Mesenchymal stem cell (in vitro differentiated cells and primary cell): ENCODE results near the gene TAF3.
"Not testable (repeated sequence)": the region's sequence is repeated elsewhere in the genome, so short reads cannot be mapped to it uniquely, and the experiment has no call there.

Experiments
- DNase-seq: peaks from one replicate; pipeline ENCODE4 v3.0.0-alpha.2; 2013
- H2AFZ ChIP-seq: one replicate; pipeline ENCODE4 v1.6.1; 2013; ENCODE audit warnings: low read depth, mild to moderate bottlenecking, control low read depth, inconsistent platforms, low read length, moderate library complexity
- H2AK5ac ChIP-seq: 2 replicates; pipeline ENCODE4 v1.6.1; 2013; ENCODE audit warnings: low read length, moderate library complexity, mild to moderate bottlenecking, inconsistent platforms; ENCODE audit not compliant: severe bottlenecking
- H2BK120ac ChIP-seq: one replicate; pipeline ENCODE4 v1.6.1; 2013; ENCODE audit warnings: low read depth, mild to moderate bottlenecking, inconsistent platforms, low read length, moderate library complexity
- H2BK12ac ChIP-seq, 2 experiments: one replicate each; pipeline ENCODE4 v1.6.1; 2013; ENCODE audit warnings: inconsistent platforms in 2 of 2, low read length in 2 of 2, mild to moderate bottlenecking in 2 of 2, moderate library complexity in 2 of 2, control low read depth in 1 of 2
- H2BK15ac ChIP-seq: one replicate; pipeline ENCODE4 v1.6.1; 2013; ENCODE audit warnings: mild to moderate bottlenecking, low read depth, inconsistent platforms; ENCODE audit not compliant: poor library complexity, severe bottlenecking
- H2BK5ac ChIP-seq: 2 replicates; pipeline ENCODE4 v1.6.1; 2013; ENCODE audit warnings: low read depth, mild to moderate bottlenecking, low read length, control low read depth, inconsistent platforms; ENCODE audit not compliant: poor library complexity, severe bottlenecking
- H3K14ac ChIP-seq, 2 experiments: one replicate each; pipeline ENCODE4 v1.6.1; 2013; ENCODE audit warnings: inconsistent platforms in 2 of 2, low read length in 2 of 2, control low read depth in 1 of 2, mild to moderate bottlenecking in 1 of 2, moderate library complexity in 1 of 2
- H3K18ac ChIP-seq, 2 experiments: one replicate each; pipeline ENCODE4 v1.6.1; 2013; ENCODE audit warnings: inconsistent platforms in 2 of 2, low read length in 2 of 2, control low read depth in 1 of 2, low read depth in 1 of 2, mild to moderate bottlenecking in 1 of 2
- H3K23ac ChIP-seq, 2 experiments: one replicate each; pipeline ENCODE4 v1.6.1; 2013; ENCODE audit warnings: inconsistent platforms in 2 of 2, low read length in 2 of 2, mild to moderate bottlenecking in 2 of 2, moderate library complexity in 2 of 2, control low read depth in 1 of 2
- H3K27ac ChIP-seq: 2 replicates; pipeline ENCODE4 v1.5.1; 2013; ENCODE audit warnings: mild to moderate bottlenecking, moderate library complexity, low read length, control low read depth, inconsistent platforms; ENCODE audit not compliant: poor library complexity, severe bottlenecking
- H3K27me3 ChIP-seq, 2 experiments: 2 replicates each; pipeline versions ENCODE4 v1.6.1 to v1.7.0; 2013; ENCODE audit warnings: low read length in 2 of 2, mild to moderate bottlenecking in 2 of 2, moderate library complexity in 2 of 2, control low read depth in 1 of 2, inconsistent platforms in 1 of 2; ENCODE audit not compliant: control insufficient read depth in 1 of 2, insufficient read depth in 1 of 2
- H3K36me3 ChIP-seq, 2 experiments: 2 replicates each; pipeline versions ENCODE4 v1.6.1 to v1.7.0; 2013; ENCODE audit warnings: low read length in 2 of 2, control low read depth in 1 of 2, inconsistent platforms in 1 of 2, low read depth in 1 of 2, mild to moderate bottlenecking in 1 of 2; ENCODE audit not compliant: insufficient read depth in 2 of 2, control insufficient read depth in 1 of 2
- H3K4ac ChIP-seq, 2 experiments: one replicate each; pipeline ENCODE4 v1.6.1; 2013; ENCODE audit warnings: inconsistent platforms in 2 of 2, low read length in 2 of 2, mild to moderate bottlenecking in 2 of 2, moderate library complexity in 2 of 2, control low read depth in 1 of 2, low read depth in 1 of 2
- H3K4me1 ChIP-seq: 2 replicates; pipeline ENCODE4 v1.6.1; 2013; ENCODE audit warnings: low read depth, low read length, control low read depth; ENCODE audit not compliant: control insufficient read depth, insufficient read depth
- H3K4me2 ChIP-seq: 2 replicates; pipeline ENCODE4 v1.6.1; 2013; ENCODE audit warnings: low read length, mild to moderate bottlenecking, inconsistent platforms; ENCODE audit not compliant: poor library complexity, severe bottlenecking
- H3K4me3 ChIP-seq, 2 experiments: 2 replicates each; pipeline versions ENCODE4 v1.5.1 to v1.7.0; 2013; ENCODE audit warnings: low read length in 2 of 2, mild to moderate bottlenecking in 2 of 2, control low read depth in 1 of 2, low read depth in 1 of 2; ENCODE audit not compliant: insufficient read depth in 1 of 2
- H3K79me1 ChIP-seq: replicated peaks from 2 replicates; pipeline ENCODE4 v1.6.1; 2013; ENCODE audit warnings: mild to moderate bottlenecking, control low read depth, low read length, inconsistent platforms; ENCODE audit not compliant: poor library complexity, severe bottlenecking
- H3K9ac ChIP-seq: 2 replicates; pipeline ENCODE4 v1.7.0; 2013; ENCODE audit warnings: mild to moderate bottlenecking, low read length, moderate library complexity
- H3K9me3 ChIP-seq: 2 replicates; pipeline ENCODE4 v1.7.0; 2013; ENCODE audit warnings: mild to moderate bottlenecking, low read length; ENCODE audit not compliant: control insufficient read depth
- H4K8ac ChIP-seq: one replicate; pipeline ENCODE4 v1.6.1; 2013; ENCODE audit warnings: inconsistent platforms, mild to moderate bottlenecking, low read length, moderate library complexity
- H4K91ac ChIP-seq: one replicate; pipeline ENCODE4 v1.6.1; 2013; ENCODE audit warnings: mild to moderate bottlenecking, low read length, inconsistent platforms
- WGBS: methylation state at CpG from one replicate; pipeline ENCODE4 v1.1.7; 2013; ENCODE audit warnings: mixed read lengths; 5-methylcytosine and 5-hydroxymethylcytosine counted together

TAF3 gene

GRCh38 chr10:7811743-7812142 lies 6.6 kb upstream of the TAF3 start:
- Histone ChIP-seq H3K36me3 (peaks cover 9 to 29% of the 10 kb centered on the region in 2 experiments), H3K27me3 (peaks cover 11 to 20% of the 10 kb centered on the region in 2 experiments)
- not testable (repeated sequence) for H3K4me2 ChIP-seq, H3K79me1 ChIP-seq, H2BK12ac ChIP-seq, H3K14ac ChIP-seq, H2AFZ ChIP-seq, H3K4me1 ChIP-seq, H2BK5ac ChIP-seq, H3K23ac ChIP-seq, H2BK120ac ChIP-seq, H3K9me3 ChIP-seq, H4K8ac ChIP-seq, H2BK15ac ChIP-seq, H3K9ac ChIP-seq, DNase-seq, H3K18ac ChIP-seq, H2AK5ac ChIP-seq, H3K4ac ChIP-seq, H3K27ac ChIP-seq, H3K4me3 ChIP-seq, H4K91ac ChIP-seq
- WGBS = 93% methylated on average over 7 of the region's 7 CpGs

GRCh38 chr10:7813481-7813880 lies 4.8 kb upstream of the TAF3 start:
- Histone ChIP-seq H2BK15ac (no peak overlapping the region), H3K23ac (no peak overlapping the region), H2AFZ (no peak overlapping the region), H3K4ac (no peak overlapping the region), H3K27ac (no peak overlapping the region), H3K36me3 (peaks cover 4 to 12% of the 10 kb centered on the region in 2 experiments), H2BK12ac (no peak overlapping the region), H2BK5ac (no peak overlapping the region), H3K4me1 (peaks cover 3% of the 10 kb centered on the region), H2AK5ac (no peak overlapping the region), H3K9ac (no peak overlapping the region), H3K9me3 (no peaks in the 10 kb centered on the region), H3K4me3 (no peak overlapping the region), H3K14ac (no peak overlapping the region), H3K4me2 (no peak overlapping the region), H3K79me1 (peaks cover 1% of the 10 kb centered on the region), H3K27me3 (peaks cover 11 to 27% of the 10 kb centered on the region in 2 experiments), H3K18ac (no peak overlapping the region), H4K91ac (no peak overlapping the region), H4K8ac (no peak overlapping the region), H2BK120ac (no peak overlapping the region)
- WGBS = 59% methylated on average over 3 of the region's 3 CpGs
- no peak for DNase-seq

GRCh38 chr10:7817576-7817975 lies 729 bp upstream of the TAF3 start:
- Histone ChIP-seq H2AK5ac (no peak overlapping the region), H4K91ac (no peak overlapping the region), H2BK15ac (no peak overlapping the region), H4K8ac (peak overlapping the region; percentile 73), H3K4ac (no peak overlapping the region), H3K36me3 (peaks cover 0 to 12% of the 10 kb centered on the region in 2 experiments), H2BK12ac (no peak overlapping the region), H3K9me3 (no peaks in the 10 kb centered on the region), H3K14ac (no peak overlapping the region), H2BK5ac (no peak overlapping the region), H3K79me1 (peaks cover 14% of the 10 kb centered on the region), H3K9ac (peak overlapping the region; percentile 92), H3K23ac (no peak overlapping the region), H3K27ac (no peak overlapping the region), H3K4me2 (peak overlapping the region; percentile 88), H2AFZ (no peak overlapping the region), H3K27me3 (peaks cover 11 to 27% of the 10 kb centered on the region in 2 experiments), H3K4me3 (peak overlapping the region in 1 of 2 experiments; percentile 99), H3K18ac (no peak overlapping the region), H2BK120ac (no peak overlapping the region), H3K4me1 (peaks cover 3% of the 10 kb centered on the region)
- DNase-seq = no peak
- 9% methylated on average over 5 of the region's 12 CpGs for WGBS

GRCh38 chr10:7817984-7818294 lies 366 bp upstream of the TAF3 start:
- Histone ChIP-seq H2BK120ac (no peak overlapping the region), H2BK5ac (no peak overlapping the region), H3K9ac (peak overlapping the region; percentile 92), H3K18ac (no peak overlapping the region), H2BK15ac (no peak overlapping the region), H3K23ac (no peak overlapping the region), H3K14ac (no peak overlapping the region), H3K36me3 (peaks cover 0 to 12% of the 10 kb centered on the region in 2 experiments), H3K4me3 (peak overlapping the region; percentile 85 to 99), H3K9me3 (no peaks in the 10 kb centered on the region), H4K91ac (no peak overlapping the region), H3K4me1 (peaks cover 3% of the 10 kb centered on the region), H3K27me3 (peaks cover 11 to 27% of the 10 kb centered on the region in 2 experiments), H3K4me2 (peak overlapping the region; percentile 88), H3K27ac (no peak overlapping the region), H3K4ac (peak overlapping the region in 1 of 2 experiments; percentile 47), H2AK5ac (no peak overlapping the region), H2AFZ (peak overlapping the region; percentile 75), H2BK12ac (no peak overlapping the region), H4K8ac (peak overlapping the region; percentile 87), H3K79me1 (peaks cover 14% of the 10 kb centered on the region)
- DNase-seq = no peak
- 5% methylated on average over 10 of the region's 10 CpGs for WGBS
